Jurkat, Clone E6-1 (cell line): ENCODE data around the gene ADAMTS7.
"Not testable (repeated sequence)": the region's sequence is repeated elsewhere in the genome, so short reads cannot be mapped to it uniquely, and the experiment has no call there.

Experiments used
- DNase-seq: peaks from one replicate; pipeline ENCODE4 v3.0.0-alpha.2; 2011; ENCODE audit warnings: low read depth, low spot score
- H3K4me3 ChIP-seq: 2 replicates; pipeline ENCODE4 v1.5.1; 2011; ENCODE audit warnings: mild to moderate bottlenecking, low read length, control low read depth, moderate library complexity

Gene ADAMTS7

DNA sequence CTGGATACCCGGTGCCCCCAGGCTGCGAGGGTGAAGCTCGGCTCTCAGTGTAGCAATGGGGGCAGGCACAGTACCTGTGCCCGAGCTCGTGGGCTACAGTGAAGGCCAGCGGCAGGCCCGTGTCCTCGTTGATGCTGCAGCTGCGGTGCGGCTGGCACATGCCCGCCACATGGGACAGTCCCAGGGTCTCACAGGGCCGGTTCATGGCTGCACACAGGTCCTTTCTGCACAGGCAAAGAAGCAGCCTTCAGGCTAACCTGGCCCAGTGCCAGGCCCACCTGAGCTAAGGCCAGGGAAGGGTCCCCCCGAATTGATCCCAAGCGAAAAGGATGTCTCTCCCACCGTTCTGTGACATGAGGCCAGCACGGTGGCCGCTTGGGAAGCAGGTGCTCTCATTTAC lies 21.6 kb downstream of the ADAMTS7 start:
- no peak for DNase-seq
- H3K4me3 ChIP-seq, result no peak overlapping the region

DNA sequence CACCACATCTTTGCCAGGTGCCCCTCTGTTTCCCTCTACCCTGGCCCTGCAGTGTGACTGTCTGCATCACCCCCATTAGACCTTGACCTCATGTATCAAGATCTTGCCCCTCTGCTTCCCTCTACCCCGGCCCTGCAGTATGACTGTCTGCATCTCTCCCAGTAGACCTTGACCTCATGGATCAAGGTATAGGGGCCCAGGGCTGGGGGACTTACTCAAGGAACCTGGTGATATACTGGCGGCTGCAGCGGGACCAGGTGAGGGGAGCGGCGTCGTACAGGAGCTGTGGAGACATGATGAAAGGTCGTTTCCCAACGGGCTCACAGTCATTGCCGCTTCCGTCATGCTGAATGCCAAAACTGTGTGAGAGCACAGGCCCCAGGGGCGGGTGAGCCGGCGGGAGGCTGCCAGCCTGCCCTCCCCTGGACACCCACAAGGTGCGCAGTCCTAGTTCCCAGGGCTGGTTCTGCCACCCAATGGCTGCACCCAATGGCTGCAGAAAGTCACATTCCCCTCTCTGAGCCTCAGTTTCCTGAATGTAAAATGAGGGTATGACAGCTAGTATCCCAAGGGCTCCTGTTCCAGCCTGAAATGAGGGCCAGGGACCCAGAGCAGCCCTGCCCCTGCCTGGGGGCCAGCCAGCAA lies 23.1 kb downstream of the ADAMTS7 start:
- no peak for DNase-seq
- H3K4me3 ChIP-seq, result no peak overlapping the region

DNA sequence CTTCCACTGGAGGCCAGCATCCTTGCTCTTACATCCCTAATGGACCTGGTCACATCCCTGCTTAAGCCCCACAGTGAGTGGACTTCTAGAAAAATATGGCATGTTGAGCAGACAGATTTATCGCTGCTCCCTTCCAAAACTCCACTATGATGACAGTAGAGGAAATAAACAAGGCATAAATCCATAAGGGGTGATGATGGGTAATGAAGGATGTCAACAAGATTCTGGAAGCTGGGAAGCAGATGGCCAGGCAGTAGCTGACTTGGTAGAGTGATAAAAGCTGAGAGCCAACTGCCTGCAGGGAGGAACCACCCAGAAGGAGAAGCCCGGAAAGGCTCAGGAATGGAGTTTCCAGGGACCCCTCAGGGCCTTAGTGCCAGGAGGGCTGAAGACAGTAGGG lies 28.9 kb downstream of the ADAMTS7 start:
- DNase-seq, H3K4me3 ChIP-seq: not testable (repeated sequence)

DNA sequence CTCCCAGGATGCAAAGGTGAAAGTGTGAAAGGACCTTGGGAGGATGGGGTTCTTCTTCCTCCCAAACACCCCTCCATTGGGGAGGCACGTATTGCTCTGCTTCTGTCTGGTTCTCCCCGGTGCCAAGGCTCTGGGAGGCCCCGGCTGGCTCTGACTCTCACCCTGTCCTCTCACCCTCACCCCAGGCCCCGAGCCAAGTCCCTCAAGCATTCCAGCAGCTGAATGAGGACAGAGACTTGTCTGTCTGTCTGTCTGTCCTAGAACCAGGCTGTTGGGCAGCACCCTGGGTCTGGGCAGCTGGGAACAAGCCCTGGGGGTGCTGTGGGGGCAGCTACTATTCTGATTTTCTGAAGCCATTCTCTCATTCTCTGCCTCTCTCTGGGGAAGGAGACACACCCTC lies 29.9 kb downstream of the ADAMTS7 start:
- H3K4me3 ChIP-seq, DNase-seq: not testable (repeated sequence)

DNA sequence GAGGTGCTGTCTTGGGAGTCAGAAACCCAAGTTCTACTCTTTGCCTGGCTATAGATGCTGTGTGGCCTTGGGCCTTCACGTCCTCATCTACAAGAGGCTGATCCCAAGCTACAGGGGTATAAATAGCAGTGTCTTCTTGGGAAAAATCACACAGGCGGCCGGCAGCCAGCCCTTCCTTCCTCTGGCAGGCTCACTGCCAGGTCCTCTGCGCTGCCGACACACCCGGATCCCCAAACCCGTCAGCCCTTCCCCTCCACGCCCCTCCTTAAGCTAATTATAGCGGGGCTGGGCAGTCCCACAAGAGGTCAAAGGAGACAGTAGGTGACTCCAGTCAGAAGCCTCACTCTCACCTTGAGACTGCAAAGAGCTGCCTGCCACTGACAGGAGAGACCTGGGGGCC lies 31.3 kb downstream of the ADAMTS7 start:
- DNase-seq, H3K4me3 ChIP-seq: not testable (repeated sequence)

DNA sequence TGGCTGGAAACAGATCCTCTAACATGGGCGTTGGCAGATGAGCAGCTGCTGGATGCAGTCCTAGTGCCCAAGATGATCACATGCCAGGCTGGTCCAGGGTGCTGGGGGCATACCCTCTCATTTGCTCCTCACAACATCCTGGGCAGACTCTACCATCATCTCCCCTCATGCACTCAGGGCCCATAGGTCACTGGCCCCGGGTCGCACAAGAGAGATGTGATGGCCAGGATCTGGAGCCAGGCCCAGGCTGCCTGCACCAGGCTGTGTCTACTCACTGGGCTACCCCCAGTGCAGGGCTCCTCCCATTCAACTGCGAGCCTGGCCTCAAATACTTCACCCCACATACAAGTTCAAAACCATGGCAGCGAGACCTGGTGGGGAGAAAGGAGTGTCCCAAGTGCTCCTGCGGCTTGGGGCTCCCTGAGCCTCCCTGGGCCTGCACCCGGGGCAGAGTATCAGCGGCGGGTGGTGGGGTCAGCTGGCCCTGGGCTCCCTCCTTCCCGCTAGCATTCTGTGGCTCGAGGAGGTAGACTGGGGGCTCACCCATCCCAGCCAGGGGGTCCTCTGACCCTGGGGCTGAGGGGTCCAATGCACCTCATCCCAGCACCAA lies 32.0 kb downstream of the ADAMTS7 start:
- not testable (repeated sequence) for DNase-seq, H3K4me3 ChIP-seq

DNA sequence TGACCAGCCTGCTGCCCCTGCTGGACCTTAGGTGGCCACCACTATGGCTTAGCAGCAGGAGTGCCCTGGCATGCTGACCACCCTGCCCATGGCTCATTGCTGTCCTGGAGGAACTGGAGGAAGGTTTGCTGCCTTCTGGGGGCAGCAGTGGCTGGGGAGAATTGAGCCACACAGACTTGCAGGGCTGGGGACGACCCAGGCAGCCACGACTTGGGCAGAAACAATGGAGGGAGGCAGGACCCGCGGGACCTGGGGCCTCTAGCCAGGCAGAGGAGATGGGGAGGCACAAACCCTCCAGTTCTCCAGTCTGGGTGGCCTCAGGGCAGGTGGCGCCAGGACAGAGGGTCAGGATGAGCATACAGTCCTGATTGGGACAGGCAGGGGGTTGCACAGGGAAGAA lies 32.8 kb downstream of the ADAMTS7 start:
- no peak for DNase-seq
- no peak overlapping the region for H3K4me3 ChIP-seq

DNA sequence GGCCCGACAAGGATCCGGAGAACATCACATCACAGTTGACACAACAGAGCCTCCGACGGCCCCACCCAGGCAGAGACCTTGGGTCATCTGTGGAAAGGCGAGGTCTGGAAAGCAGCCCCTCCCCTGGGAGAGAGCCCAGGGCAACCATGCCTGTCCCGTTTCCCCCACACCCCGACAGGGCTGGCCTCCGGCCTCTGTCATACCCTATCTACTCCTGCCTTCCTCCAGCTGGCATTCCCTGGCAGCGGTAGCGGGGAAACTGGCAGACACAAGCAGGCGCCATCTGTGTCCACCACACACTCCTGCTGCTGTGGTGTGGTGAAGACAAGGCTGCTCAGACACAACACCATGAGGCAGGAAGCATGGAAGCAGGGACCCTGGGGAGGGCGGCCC lies 33.3 kb downstream of the ADAMTS7 start:
- not testable (repeated sequence) for H3K4me3 ChIP-seq, DNase-seq

DNA sequence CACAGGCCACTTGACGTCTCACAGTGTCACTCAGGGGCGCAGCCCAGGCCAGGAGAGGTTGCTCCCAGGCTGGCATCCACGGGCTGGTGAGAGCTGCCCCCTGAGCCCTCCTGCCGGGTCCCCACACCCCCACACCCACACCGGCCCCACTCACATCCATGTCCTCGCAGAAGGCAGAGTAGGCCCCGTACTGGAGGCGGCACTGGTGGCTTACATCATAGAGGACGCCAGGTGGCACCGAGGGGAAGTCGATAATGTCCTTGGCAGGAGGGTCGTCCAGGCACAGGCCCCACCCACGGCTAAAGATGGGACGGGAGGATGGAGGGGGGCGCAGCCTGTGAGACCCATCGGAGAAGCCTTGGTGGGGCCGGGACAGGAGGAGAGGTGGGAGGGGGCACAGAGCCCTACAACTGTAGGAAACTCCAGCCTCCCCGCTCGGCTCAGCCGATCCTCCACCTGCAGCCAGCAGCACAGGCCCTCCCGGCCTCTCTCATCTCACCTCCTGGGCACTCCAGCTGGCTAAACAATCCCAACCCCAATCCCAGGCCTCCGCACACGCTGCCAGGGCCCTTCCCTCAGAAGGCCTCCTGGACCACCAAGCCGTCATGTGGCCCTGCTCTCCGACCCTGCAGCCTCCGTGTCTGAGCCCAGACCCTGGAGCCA lies 33.8 kb downstream of the ADAMTS7 start:
- not testable (repeated sequence) for H3K4me3 ChIP-seq, DNase-seq

DNA sequence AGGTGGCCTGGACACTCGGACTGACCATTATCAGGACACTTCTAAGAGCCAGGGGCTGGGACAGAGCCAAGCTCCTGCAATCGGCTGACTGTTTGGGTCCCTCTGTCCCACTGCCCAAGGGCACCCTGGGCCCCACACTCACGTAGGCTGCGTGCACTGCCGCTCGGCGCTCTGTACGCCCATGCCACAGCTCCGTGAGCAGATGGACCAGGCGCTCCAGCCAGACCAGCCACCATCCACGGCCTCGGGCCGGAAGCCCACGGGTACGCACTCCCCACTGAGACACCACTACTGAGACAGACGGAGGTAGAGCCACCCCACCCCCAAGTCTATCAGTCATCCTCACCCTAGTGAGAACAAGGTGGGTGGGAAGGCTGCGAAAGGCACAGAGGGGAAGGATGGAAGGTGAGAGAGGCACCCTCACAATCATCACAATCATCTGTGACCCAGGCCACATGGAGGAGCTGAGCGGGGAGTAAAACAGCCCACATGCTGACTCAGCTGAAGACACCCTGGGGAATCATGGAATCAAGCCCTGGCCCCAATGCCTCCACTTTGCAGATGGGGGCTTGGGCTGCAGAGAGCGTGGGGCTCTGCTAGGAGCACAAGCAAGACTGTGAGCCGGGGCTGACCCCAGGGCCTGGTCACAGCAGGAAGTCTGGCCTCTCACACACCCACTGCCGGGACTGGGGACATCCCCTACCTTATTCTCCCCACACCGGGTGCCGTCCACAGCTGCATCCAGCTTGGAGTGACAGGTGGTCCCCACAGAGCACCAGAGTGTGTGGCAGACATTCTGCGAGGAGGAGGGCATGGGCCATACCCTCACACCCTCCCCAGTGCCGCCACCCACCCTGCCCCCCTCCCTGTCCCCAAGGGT lies 35.0 kb downstream of the ADAMTS7 start:
- DNase-seq, H3K4me3 ChIP-seq: not testable (repeated sequence)

DNA sequence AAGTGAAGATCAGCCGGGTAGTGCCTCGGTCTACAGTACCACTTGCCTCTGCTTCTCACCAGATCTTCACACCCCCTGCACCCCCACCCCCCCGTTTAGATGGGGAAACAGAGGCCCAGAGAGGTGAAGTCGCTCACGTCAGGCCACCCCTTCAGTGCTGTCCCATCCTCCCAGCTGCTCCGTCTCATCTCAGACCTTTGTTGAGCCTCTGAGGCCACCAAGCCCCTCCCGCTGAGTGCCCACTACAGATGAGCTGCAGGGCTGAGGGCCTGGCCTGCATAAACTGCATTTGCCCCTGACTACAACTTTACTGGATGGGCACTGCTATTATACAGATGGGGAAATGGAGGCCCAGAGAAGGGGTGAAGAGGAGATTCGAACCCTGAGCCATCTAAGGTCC lies 35.8 kb downstream of the ADAMTS7 start:
- no peak overlapping the region for H3K4me3 ChIP-seq
- no peak for DNase-seq

DNA sequence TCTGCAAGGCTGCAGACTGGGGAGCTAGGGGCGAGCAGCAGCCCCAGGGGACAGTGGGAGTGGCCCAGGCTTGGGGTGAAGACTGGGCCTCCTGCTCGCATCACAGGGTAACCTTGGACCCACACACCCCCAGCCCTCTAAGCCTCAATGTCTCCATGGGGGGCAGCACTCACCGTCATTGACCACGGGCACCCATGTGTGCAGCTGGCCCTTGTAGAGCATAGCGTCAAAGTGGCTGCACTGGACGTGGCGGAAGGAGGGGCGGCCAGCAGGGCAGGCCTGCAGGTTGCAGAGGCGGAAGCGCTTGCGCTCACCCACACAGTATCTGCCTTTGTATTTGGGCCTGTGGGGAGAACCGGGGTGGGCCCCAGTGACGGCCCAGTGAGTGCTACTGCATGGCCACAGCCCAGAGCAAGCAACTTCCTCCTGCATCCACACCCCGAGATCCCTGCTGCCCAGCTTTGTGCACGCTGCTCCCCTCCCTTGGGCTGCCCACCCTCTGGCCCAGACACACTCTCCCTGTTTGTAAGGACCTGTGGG lies 36.7 kb downstream of the ADAMTS7 start:
- not testable (repeated sequence) for DNase-seq, H3K4me3 ChIP-seq

DNA sequence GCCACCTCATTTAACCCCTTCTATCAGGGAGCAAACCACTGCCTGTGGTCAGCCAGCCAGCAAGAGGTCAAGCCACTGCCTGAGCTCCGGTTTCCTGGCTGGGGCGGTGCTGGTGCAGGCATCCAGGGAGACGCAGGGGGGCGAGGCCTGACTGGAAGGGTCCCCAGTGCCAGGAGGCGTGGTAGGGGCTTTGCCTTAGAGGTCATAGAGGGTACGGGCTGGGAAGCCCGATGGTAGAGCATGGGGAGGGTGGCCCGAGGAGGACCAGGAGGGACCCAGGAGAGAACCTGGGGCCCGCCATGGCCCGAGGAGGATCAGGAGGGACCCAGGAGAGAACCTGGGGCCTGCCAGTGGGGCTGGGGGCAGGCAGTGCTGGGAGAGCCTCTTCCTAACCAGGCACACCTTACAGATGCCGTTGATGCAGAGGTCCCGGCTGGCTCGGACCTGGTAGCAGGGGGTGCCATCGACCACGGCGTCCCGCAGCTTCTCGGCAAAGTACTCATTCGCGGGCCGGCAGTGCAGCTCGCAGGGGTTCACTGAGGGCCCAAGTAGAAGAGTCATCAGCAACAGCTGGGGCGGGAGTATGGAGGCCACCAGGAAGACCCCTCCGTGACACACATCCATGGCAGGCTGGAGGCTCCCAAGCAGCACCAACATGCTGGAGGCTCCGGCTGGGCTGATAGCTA lies 37.4 kb downstream of the ADAMTS7 start:
- H3K4me3 ChIP-seq, DNase-seq: not testable (repeated sequence)

DNA sequence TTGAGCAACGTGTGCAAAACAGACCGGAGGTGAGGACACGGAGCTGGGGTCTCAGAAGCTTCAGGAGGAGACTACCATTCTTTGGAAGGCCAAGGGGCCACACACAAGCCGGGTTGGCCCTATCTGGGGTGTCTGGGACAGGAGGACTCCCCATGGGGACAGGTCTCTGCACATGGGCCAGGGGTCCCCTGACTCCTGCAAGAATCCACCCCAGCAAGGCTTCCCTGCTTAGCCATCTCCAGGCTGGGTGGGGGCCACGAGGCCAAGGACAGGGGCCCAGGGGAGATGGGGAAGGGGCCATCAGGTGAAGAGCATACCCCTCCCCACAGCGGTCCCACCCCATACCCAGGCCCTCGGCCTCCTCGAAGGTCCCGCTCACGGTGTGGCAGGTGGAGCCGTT lies 38.5 kb downstream of the ADAMTS7 start:
- DNase-seq, result no peak
- no peak overlapping the region for H3K4me3 ChIP-seq

DNA sequence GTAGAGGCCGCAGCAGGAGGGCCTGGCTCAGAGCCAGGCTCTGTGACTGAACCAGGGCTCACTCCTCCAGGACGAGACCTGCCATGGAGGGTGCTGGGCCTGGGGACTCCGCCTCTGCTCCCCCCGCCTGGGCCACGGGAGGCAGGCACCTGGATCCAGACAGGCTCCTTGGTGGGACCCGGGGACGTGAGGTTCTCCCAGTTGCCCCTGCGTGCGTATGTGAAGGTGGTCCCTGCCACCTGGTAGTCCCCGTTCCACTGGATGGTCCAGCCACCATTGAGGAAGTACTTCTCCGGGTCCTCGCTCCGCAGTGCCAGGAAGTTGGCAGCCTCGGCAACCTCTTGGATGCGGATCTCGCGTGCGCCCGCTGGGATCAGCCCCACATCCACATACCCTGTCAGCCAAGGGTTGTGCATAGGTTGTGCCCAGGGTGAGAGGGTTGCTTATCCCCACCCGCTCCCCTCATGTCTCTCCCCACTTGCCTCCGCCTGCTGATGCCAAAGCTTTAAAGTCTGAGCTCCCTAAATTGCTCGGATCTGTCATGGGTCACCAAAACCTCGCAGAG lies 39.7 kb downstream of the ADAMTS7 start:
- DNase-seq, H3K4me3 ChIP-seq: not testable (repeated sequence)

DNA sequence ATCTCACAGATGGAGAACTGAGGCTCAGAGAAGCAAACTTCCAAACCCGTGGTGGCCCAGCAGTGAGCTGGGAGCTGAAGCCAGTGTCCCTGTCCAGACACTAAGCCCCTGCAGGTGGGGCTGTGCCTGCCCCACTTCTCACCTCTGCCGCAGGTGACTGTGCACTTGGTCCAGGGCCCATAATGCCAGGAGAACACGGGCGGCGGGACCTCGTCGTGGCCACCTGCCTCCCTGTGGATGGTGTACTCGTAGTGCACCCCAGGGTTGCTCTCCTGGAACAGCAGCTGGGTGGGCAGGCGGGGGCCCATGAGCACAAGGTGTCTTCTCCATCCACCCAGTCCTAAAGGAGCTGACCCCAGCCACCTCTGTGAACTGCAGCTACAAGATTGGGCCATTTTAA lies 40.2 kb downstream of the ADAMTS7 start:
- not testable (repeated sequence) for H3K4me3 ChIP-seq

DNA sequence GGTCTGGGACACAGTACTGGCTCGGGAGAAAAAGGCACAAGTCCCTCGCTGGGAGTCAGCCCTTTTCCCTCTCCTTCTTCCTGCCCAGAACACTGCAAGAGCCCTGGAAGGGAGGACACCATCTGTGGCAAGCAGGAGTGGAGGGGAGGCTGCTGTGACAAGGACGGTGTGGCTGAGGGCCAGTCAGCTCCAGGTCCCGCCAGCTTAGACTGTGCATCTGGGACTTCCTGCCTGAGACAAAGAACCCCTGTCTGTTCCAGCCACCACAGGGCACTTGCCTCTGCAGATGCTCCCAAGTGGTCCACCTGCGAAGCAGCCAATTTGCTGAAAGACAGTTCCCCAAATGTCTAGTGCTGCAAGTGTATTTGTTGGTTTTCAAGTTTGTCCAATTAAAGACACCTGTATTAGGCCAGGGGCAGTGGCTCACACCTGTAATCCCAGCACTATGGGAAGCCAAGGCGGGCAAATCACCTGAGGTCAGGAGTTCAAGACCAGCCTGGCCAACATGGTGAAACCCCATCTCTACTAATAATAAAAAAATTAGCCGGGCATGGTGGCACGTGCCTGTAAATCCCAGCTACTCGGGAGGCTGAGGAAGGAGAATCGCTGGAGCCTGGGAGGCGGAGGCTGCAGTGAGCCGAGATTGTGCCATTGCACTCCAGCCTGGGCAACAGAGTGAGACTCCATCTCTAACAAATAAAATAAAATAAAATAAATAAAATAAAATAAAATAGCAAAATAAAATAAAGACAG lies 41.6 kb downstream of the ADAMTS7 start:
- H3K4me3 ChIP-seq, result not testable (repeated sequence)

More for the DNA sequence above, 40.2 kb downstream of the ADAMTS7 start:
- not testable (repeated sequence) for DNase-seq

More for the DNA sequence above, 41.6 kb downstream of the ADAMTS7 start:
- DNase-seq, result not testable (repeated sequence)
